GM11168 (cell line): ENCODE data around the gene BEAN1.

ENCODE experiments used
- in situ Hi-C: fragments of 300-500 bp; cut with MboI; formaldehyde crosslinking; loops from one replicate; pipeline ENCODE4 v1.12.0; 2022; ENCODE audit warnings: low sequenced_read_pairs; ENCODE audit not compliant: unreplicated experiment

Gene BEAN1

GRCh38 chr16:66416136-66416535 is 11.0 kb upstream of the BEAN1 start:
- in situ Hi-C loops, result no loop called here

GRCh38 chr16:66416939-66417700 is 10.0 kb upstream of the BEAN1 start:
- in situ Hi-C loops, result no loop called here

GRCh38 chr16:66418165-66418962 is 8.7 kb upstream of the BEAN1 start:
- in situ Hi-C loops, result no loop called here

GRCh38 chr16:66419527-66419926 is 7.6 kb upstream of the BEAN1 start:
- in situ Hi-C loops, result no loop called here

- in situ Hi-C loops, result no loop called here
Measured at GRCh38 chr16:66420396-66420795, 6.7 kb upstream of the BEAN1 start.

- in situ Hi-C loops, result no loop called here
Measured at GRCh38 chr16:66421891-66422290, 5.2 kb upstream of the BEAN1 start.

GRCh38 chr16:66422366-66422765 is 4.7 kb upstream of the BEAN1 start:
- in situ Hi-C loops, result no loop called here

GRCh38 chr16:66423177-66423576 is 3.9 kb upstream of the BEAN1 start:
- in situ Hi-C loops, result no loop called here

- in situ Hi-C loops, result no loop called here
Measured at GRCh38 chr16:66425651-66426050, 1.4 kb upstream of the BEAN1 start.

- in situ Hi-C loops, result no loop called here
Measured at GRCh38 chr16:66426112-66427035, 721 bp upstream of the BEAN1 start.

GRCh38 chr16:66427871-66428681 is 981 bp downstream of the BEAN1 start:
- in situ Hi-C loops, result no loop called here

- in situ Hi-C loops, result no loop called here
Measured at GRCh38 chr16:66428682-66429251, 1.7 kb downstream of the BEAN1 start.

GRCh38 chr16:66429290-66429962 is 2.3 kb downstream of the BEAN1 start:
- in situ Hi-C loops, result no loop called here

GRCh38 chr16:66430214-66430613 is 3.1 kb downstream of the BEAN1 start:
- in situ Hi-C loops, result no loop called here

- in situ Hi-C loops, result no loop called here
Measured at GRCh38 chr16:66431760-66432159, 4.7 kb downstream of the BEAN1 start.

- in situ Hi-C loops, result no loop called here
Measured at GRCh38 chr16:66432429-66432828, 5.3 kb downstream of the BEAN1 start.

- in situ Hi-C loops, result no loop called here
Measured at GRCh38 chr16:66434619-66435430, 7.7 kb downstream of the BEAN1 start.

GRCh38 chr16:66435896-66436295 is 8.8 kb downstream of the BEAN1 start:
- in situ Hi-C loops, result no loop called here
